ENCODE data around the gene MC1R. TPM values are rescaled to one million over a fixed set of nuclear protein-coding genes. Genes with fewer than 3 reads are reported as not detected.
"Not testable (repeated sequence)": the region's sequence is repeated elsewhere in the genome, so short reads cannot be mapped to it uniquely, and the experiment has no call there.

MC1R gene
- polyA plus RNA-seq, 4 donors = 2.1 to 8.5 (median 5.4) TPM

DNA sequence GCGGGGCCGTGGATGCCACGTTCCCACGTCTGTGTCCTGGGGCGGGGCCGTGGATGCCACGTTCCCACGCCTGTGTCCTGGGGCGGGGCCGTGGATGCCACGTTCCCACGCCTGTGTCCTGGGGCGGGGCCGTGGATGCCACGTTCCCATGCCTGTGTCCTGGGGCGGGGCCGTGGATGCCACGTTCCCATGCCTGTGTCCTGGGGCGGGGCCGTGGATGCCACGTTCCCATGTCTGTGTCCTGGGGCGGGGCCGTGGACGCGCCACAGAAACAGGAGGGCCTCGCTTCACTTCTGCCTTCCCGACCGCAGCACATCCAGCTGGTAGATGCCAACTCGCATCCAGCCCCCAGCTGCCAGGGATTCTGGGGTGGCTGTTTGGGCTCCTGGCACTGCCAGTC, 15.4 kb downstream of the MC1R start:
- DNase-seq (ENCODE audit: low read depth in 4 of 4, low spot score in 2 of 4) = not testable (repeated sequence)

- DNase-seq (ENCODE audit: low read depth in 4 of 4, low spot score in 2 of 4) = no peak
Measured at GRCh38 chr16:89934611-89935553, 16.2 kb downstream of the MC1R start.

DNA sequence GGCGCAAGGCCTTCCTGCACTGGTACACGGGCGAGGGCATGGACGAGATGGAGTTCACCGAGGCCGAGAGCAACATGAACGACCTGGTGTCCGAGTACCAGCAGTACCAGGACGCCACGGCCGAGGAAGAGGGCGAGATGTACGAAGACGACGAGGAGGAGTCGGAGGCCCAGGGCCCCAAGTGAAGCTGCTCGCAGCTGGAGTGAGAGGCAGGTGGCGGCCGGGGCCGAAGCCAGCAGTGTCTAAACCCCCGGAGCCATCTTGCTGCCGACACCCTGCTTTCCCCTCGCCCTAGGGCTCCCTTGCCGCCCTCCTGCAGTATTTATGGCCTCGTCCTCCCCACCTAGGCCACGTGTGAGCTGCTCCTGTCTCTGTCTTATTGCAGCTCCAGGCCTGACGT, 17.0 kb downstream of the MC1R start:
- not testable (repeated sequence) for DNase-seq (ENCODE audit: low read depth in 4 of 4, low spot score in 2 of 4)

GRCh38 chr16:89936034-89936433, 17.4 kb downstream of the MC1R start:
- no peak for DNase-seq (ENCODE audit: low read depth in 4 of 4, low spot score in 2 of 4)

GRCh38 chr16:89936508-89936907, 17.8 kb downstream of the MC1R start:
- DNase-seq (ENCODE audit: low read depth in 4 of 4, low spot score in 2 of 4) = no peak

DNA sequence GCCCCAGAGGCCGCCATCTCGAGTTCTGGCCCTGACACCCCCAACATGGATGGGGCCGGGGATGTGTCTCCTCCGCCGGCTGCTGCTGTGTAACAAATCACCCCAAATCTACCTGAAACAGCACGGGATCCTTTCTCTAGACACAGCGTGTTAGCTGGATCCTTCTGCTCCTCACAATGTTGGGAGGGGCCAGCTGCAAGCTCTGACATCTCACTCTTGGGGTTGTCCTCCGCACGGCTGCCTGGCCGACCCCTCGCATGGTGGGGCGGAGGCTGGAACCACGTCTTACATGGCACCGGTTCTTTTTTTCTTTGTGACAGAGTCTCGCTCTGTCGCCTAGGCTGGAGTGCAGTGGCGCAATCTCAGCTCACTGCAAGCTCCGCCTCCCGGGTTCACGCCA, 18.3 kb downstream of the MC1R start:
- DNase-seq (ENCODE audit: low read depth in 4 of 4, low spot score in 2 of 4) = no peak

DNA sequence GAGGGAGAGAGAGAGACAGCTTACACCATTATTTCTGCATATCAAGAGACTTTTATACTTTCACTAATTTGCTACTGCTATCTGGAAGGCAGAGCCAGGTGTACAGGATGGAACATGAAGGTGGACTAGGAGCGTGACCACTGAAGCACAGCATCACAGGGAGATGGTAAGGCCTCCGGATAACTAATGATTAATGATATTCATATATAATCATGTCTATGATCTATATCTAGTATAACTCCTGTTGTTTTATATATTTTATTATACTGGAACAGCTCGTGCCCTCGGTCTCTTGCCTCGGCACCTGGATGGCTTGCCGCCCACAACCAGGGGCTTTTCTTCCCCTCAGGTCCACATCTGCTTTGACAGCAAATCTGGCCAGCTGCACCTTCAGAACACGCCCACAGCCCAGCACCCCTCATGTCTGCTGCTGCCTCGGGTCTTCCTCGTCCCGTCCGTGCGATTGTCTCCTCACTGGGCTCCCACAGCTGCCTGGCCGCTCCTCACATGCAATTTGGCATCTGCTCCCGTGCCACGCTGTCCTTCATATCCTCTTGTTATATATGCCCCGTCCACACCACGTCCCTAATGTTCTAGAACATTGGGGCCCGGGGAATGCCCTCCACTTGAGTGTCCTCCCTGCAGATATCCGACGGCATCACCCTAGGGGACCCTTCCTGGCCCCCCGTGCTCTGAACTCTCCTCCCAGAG, 19.7 kb downstream of the MC1R start:
- no peak for DNase-seq (ENCODE audit: low read depth in 4 of 4, low spot score in 2 of 4)

DNA sequence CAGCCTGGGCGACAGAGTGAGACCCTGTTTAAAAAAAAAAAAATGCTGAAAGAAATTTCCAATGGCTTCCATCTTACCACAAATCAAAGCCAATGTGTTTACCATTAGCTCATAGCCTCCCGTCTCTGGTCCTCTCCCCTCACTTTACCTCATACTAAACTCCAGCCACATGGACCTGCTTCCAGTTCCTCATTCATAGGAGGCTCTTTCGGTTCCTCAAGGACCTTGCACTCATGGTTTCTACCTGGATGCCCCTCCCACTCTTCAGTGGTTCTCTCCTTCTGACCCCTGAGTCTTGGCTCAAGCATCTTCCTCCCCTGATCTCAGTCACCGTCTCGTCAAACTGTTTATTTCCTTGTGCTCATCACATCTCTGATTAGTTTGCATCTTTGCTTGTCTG, 26.1 kb downstream of the MC1R start:
- no peak for DNase-seq (ENCODE audit: low read depth in 4 of 4, low spot score in 2 of 4)

GRCh38 chr16:89945654-89946053, 27.0 kb downstream of the MC1R start:
- no peak for DNase-seq (ENCODE audit: low read depth in 4 of 4, low spot score in 2 of 4)

DNA sequence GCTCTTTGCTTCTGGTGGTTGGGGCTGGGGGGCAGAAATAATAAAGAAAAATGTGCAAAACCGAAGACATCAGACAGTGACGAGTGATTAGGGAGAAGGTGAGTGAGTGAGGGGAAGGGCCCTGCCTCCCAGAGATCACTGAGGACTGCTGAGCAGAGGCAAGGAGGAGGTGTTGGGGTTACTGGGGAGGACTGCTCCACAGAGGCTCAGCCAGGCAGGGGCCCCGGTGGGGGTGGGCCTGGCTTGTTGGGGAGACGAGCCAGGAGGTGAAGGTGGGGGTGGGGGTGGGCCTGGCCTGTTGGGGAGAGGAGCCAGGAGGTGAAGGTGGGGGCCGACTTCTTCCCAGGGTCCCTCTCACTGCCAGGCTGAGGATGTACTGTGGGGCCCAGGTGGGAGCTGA, 27.9 kb downstream of the MC1R start:
- no peak for DNase-seq (ENCODE audit: low read depth in 4 of 4, low spot score in 2 of 4)

DNA sequence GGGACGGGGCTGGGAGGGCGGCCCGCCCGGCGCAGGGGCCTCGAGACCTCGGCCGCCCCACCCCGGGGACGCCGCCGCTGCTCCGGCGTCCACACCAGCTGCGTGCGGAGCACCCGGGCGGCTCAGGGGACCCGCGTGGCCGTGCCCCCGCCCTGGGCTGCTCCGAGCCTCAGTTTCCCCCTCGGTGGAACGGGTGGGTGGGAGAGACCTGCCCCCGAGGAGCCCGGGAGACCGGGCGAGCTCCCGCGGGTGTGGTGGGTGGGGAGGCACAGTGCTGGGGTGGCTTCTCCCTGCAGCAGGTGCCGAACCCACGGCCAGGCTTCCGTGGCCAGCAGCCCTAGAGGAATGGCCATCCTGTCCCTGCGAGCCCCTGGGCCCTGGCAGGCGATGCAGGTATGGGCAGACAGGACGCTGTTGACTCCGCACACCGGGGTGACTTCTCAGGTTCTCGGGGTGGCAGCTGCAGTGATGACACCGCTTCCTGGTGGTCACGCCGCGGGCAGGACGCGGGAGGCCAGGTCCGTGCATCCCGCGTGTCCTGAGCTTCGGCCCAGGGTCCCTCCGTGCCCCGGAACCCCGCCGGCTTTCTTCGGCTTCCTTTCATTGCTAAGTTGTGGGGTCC, 30.6 kb downstream of the MC1R start:
- DNase-seq (ENCODE audit: low read depth in 4 of 4, low spot score in 2 of 4) = no peak

GRCh38 chr16:89949756-89950155, 31.1 kb downstream of the MC1R start:
- no peak for DNase-seq (ENCODE audit: low read depth in 4 of 4, low spot score in 2 of 4)

DNA sequence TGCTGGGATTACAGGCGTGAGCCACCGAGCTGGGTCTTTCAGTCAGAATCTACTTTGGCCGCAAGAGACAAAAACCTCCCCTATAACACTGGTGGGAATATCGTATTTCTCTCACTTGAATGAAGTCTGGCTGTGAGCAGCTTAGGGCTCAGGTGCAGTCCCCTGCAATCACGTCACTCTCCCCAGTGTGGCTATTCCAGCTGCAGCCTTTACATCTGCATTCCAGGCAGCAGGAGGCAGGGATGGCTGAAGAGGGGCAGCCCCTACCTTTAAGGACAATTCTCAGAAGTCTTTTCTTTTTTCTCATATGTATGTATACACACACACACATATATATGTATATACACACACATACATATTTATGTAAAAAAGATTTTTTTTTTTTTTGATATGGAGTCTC, 32.8 kb downstream of the MC1R start:
- no peak for DNase-seq (ENCODE audit: low read depth in 4 of 4, low spot score in 2 of 4)

DNA sequence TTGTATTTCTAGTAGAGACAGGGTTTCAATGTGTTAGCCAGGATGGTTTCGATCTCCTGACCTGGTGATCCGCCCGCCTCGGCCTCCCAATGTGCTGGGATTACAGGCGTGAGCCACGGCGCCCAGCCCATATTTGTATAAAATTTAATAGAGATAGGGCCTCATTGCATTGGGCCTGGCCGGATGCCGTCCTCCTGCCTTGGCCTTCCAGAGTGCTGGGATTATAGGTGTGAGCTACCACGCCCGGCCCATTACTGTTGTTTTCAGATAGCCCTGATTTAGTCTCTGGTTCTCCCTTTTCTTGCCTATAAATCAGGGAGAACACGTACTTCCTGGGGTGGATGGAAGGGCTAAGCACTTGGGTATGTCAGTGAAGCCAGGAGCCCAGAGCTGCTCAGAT, 33.4 kb downstream of the MC1R start:
- no peak for DNase-seq (ENCODE audit: low read depth in 4 of 4, low spot score in 2 of 4)

DNA sequence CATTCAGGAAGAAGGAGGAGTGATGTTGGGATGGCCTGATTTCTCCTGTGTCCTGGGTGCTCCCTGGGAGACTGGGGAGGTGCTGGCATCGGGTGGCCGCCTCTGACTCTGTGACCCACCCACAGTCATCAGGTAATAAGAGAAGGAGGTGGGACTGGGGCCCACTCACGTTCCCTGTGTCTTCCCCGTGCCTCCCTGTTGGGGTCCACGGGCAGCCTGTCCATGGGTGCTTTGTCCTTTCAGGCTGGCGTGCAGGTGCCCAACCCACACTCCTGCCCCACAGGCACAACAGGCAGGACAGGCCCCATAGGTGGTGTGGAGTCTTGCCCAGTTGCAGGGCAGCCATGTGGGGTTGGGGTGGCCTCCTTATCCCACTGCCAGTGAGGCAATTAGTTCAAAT, 33.9 kb downstream of the MC1R start:
- no peak for DNase-seq (ENCODE audit: low read depth in 4 of 4, low spot score in 2 of 4)

- no peak for DNase-seq (ENCODE audit: low read depth in 4 of 4, low spot score in 2 of 4)
Measured at GRCh38 chr16:89953671-89954406, 35.2 kb downstream of the MC1R start.

GRCh38 chr16:89954462-89954861, 35.8 kb downstream of the MC1R start:
- DNase-seq (ENCODE audit: low read depth in 4 of 4, low spot score in 2 of 4) = no peak

DNA sequence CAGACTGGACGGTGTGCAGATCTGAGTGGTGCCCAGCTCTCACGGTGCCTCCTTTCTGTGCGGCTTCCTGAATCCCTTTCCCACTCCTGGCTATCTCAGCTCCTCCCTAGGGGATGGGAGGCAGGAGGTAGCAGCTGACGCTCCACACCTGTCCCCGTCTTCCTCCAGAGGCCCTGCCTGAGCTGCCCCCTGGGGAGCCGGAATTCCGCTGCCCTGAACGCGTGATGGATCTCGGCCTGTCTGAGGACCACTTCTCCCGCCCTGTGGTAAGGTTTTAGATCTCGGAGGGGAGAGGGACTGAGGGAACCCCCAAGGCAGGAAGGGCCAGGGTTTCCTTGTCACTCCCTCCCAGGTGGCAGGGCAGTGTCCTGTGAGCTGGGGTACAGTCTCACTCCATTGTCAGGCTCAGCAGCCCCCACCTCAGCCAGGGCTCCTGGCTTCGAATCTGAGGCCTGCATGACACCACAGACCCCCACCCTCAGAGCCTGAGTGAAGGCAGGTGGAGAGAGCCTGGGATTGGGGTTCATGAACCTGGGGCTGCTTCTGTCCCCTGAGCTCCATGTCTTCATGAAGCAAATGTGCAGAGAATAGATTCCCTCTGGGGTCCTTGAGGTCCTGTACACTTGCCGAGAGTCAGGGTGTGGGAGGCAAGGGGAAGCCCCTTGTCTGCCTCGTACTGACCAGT, 36.5 kb downstream of the MC1R start:
- DNase-seq (ENCODE audit: low read depth in 4 of 4, low spot score in 2 of 4) = no peak

DNA sequence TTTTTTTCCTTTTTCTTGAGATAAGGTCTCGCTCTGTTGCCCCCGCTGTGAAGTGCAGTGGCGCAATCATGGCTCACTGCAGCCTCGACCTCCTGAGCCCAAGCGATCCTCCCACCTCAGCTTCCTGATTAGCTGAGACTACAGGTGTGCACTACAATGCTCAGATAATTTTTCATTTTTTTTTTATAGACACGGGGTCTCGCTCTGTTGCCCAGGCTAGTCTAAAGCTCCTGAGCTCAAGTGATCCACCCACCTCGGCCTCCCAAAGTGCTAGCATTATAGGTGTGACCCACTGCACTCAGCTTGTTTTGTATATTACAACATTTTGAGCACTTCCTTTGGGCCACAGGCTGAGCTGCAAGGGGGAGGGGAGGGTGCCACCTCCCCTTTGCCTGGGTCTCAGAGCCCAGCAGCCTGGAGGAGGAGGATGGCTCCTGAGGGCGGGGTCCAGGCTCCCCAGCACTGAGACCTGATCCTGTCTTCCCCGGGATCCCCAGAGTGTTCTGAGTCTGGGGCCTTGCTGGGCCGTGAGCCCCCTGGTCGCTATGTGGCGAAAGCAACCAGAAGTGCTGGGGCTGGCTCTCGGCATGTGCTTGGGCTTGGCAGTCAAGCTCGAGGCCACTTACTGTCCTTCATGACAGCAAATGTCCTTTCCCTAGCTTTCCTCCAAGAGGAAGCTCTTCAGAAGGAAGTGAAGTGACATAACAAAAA, 38.0 kb downstream of the MC1R start:
- DNase-seq (ENCODE audit: low read depth in 4 of 4, low spot score in 2 of 4) = no peak

All from left renal cortex interstitium (tissue), 4 donors.